Testis (tissue), 2 donors: ENCODE measurements around the gene RAB3A.

Experiments
- CTCF ChIP-seq, 3 experiments: fragments of 450-650 bp in 2 of 3; fragments of 200-600 bp in 1 of 3; sonication (generic) in 1 of 3; IDR thresholded peaks; one replicate each; pipeline ENCODE4 v1.5.1; 2016 to 2019; ENCODE audit warnings: antibody characterized with exemption in 3 of 3, mild to moderate bottlenecking in 2 of 3, moderate library complexity in 1 of 3
- POLR2A ChIP-seq: fragments of 450-650 bp; IDR thresholded peaks from one replicate; pipeline ENCODE4 v1.6.1; 2017; ENCODE audit warnings: antibody characterized with exemption, mild to moderate bottlenecking, moderate library complexity

GRCh38 chr19:18219911-18220631 is 16.2 kb upstream of the RAB3A start:
- TF ChIP-seq POLR2A (no peak), CTCF (IDR thresholded peaks at IDR 0.05) (no peak)
